CD4-positive, alpha-beta T cell treated with Interleukin-10 for 1 hour (primary cell): ENCODE measurements around the gene MBD2.
"Not testable (repeated sequence)": the region's sequence is repeated elsewhere in the genome, so short reads cannot be mapped to it uniquely, and the experiment has no call there.

Experiments
- DNase-seq: peaks from one replicate; pipeline ENCODE4 v3.0.0-alpha.2; 2020

MBD2 gene

GRCh38 chr18:54233747-54234146, 9.3 kb upstream of the MBD2 start:
- no peak for DNase-seq

- DNase-seq: no peak
These were observed 8.8 kb upstream of the MBD2 start for GRCh38 chr18:54233228-54233625.

GRCh38 chr18:54232485-54233227, 8.2 kb upstream of the MBD2 start:
- no peak for DNase-seq

- no peak for DNase-seq
These were observed 5.1 kb upstream of the MBD2 start for GRCh38 chr18:54229421-54230059.

- DNase-seq: no peak
These were observed 3.9 kb upstream of the MBD2 start for GRCh38 chr18:54228364-54228763.

GRCh38 chr18:54223568-54224241, 764 bp downstream of the MBD2 start:
- DNase-seq: peak; percentile 47

GRCh38 chr18:54222922-54223567, 1.4 kb downstream of the MBD2 start:
- DNase-seq: peak; percentile 79

GRCh38 chr18:54220406-54220805, 4.1 kb downstream of the MBD2 start:
- DNase-seq: no peak

GRCh38 chr18:54218803-54219202, 5.7 kb downstream of the MBD2 start:
- DNase-seq: not testable (repeated sequence)

GRCh38 chr18:54218299-54218698, 6.2 kb downstream of the MBD2 start:
- DNase-seq: no peak

GRCh38 chr18:54217624-54218023, 6.8 kb downstream of the MBD2 start:
- DNase-seq: no peak

GRCh38 chr18:54215069-54215468, 9.4 kb downstream of the MBD2 start:
- DNase-seq: no peak

GRCh38 chr18:54210463-54210862, 14.0 kb downstream of the MBD2 start:
- DNase-seq: no peak

- no peak for DNase-seq
These were observed 14.8 kb downstream of the MBD2 start for GRCh38 chr18:54209471-54210180.

- no peak for DNase-seq
These were observed 18.0 kb downstream of the MBD2 start for GRCh38 chr18:54206447-54206846.

GRCh38 chr18:54205959-54206358, 18.5 kb downstream of the MBD2 start:
- no peak for DNase-seq

- DNase-seq: not testable (repeated sequence)
These were observed 19.0 kb downstream of the MBD2 start for GRCh38 chr18:54205448-54205847.

- DNase-seq: no peak
These were observed 19.6 kb downstream of the MBD2 start for GRCh38 chr18:54204883-54205282.

- no peak for DNase-seq
These were observed 20.6 kb downstream of the MBD2 start for GRCh38 chr18:54203914-54204313.

GRCh38 chr18:54202851-54203250, 21.6 kb downstream of the MBD2 start:
- no peak for DNase-seq

- DNase-seq: no peak
These were observed 26.6 kb downstream of the MBD2 start for GRCh38 chr18:54197747-54198411.

GRCh38 chr18:54193786-54194185, 30.7 kb downstream of the MBD2 start:
- DNase-seq: no peak
